ENCODE measurements around the gene CEP290. TPM values are rescaled to one million over a fixed set of nuclear protein-coding genes. Genes with fewer than 3 reads are reported as not detected.

The CEP290 gene
- total RNA-seq, 1 experiment from 2014 or later = 12.8 TPM

GRCh38 chr12:88142610-88142991 is 713 bp upstream of the CEP290 start:
- Histone ChIP-seq H4K91ac (ENCODE audit: insufficient read length, low read depth, low read length) (no peak overlapping the region), H4K20me1 (ENCODE audit: control insufficient read depth, insufficient read depth, insufficient read length) (no peaks in the 10 kb centered on the region), H3K4me1 (ENCODE audit: insufficient read depth, low read length) (peaks cover 5% of the 10 kb centered on the region; the same call in 1 of the 2 replicates), H2AK5ac (ENCODE audit: insufficient read length, low read length) (no peak overlapping the region), H2AFZ (ENCODE audit: low read length) (no peak overlapping the region), H4K8ac (replicated peaks; ENCODE audit: insufficient read length, low read depth, low read length) (no peak overlapping the region), H2BK15ac (ENCODE audit: low read depth, low read length) (no peak overlapping the region), H4K5ac (ENCODE audit: insufficient read length, low read depth, low read length) (no peak overlapping the region), H3K79me1 (ENCODE audit: insufficient read depth, low read depth, low read length, poor library complexity, severe bottlenecking) (no peaks in the 10 kb centered on the region), H3K23ac (ENCODE audit: insufficient read length, low read depth, low read length) (no peak overlapping the region), H3K4ac (ENCODE audit: low read depth, low read length) (no peak overlapping the region), H3K56ac (ENCODE audit: insufficient read length, low read depth, low read length) (no peak overlapping the region), H2BK12ac (ENCODE audit: insufficient read length, low read depth, low read length) (no peak overlapping the region), H2BK5ac (ENCODE audit: insufficient read length, low read length) (no peak overlapping the region), H2BK20ac (ENCODE audit: low read depth, low read length, poor library complexity, severe bottlenecking) (no peak overlapping the region), H2BK120ac (ENCODE audit: low read depth, low read length, poor library complexity, severe bottlenecking) (no peak overlapping the region), H3K23me2 (ENCODE audit: insufficient read length, low read depth, low read length, poor library complexity, severe bottlenecking) (no peaks in the 10 kb centered on the region), H3T11ph (ENCODE audit: low read length) (no peak overlapping the region), H3K18ac (ENCODE audit: insufficient read length, low read depth, low read length) (no peak overlapping the region), H3K27me3 (ENCODE audit: insufficient read depth, low read length) (no peaks in the 10 kb centered on the region), H3K14ac (ENCODE audit: insufficient read depth, low read length) (peak overlapping the region; percentile 81), H3K9me3 (ENCODE audit: control insufficient read depth, low read depth, low read length) (no peaks in the 10 kb centered on the region), H3K79me2 (ENCODE audit: insufficient read depth, low read length) (peaks cover 5% of the 10 kb centered on the region; the same call in 1 of the 2 replicates), H3K4me2 (ENCODE audit: insufficient read depth, insufficient read length, low read length) (peak overlapping the region; percentile 75), H3K9ac (ENCODE audit: extremely low read depth, insufficient read length, low read length) (peak overlapping the region; percentile 93), H3K27ac (ENCODE audit: insufficient read length, low read depth, low read length) (no peak overlapping the region)
- Mint-ChIP-seq H3K4me1 (peaks cover 32 to 35% of the 10 kb centered on the region in 2 experiments), H3K27ac (peak overlapping the region; percentile 65 to 94 (median 80); a peak in 6 of 7 replicates), H3K4me3 (peak overlapping the region; percentile 88 to 97), H3K36me3 (ENCODE audit: insufficient read depth in 1 of 3, low read depth in 3 of 3) (peaks cover 0 to 7% (median 0%) of the 10 kb centered on the region in 3 experiments; a peak in 3 of 7 replicates), H3K27me3 (ENCODE audit: low read depth) (no peaks in the 10 kb centered on the region), H3K9me3 (no peaks in the 10 kb centered on the region)
- peak; percentile 47 for DNase-seq
- no CpG with 5 or more reads among the region's 18 CpGs for WGBS (ENCODE audit: extremely low coverage, insufficient read length, low lambda C conversion rate)
- TF ChIP-seq, protein P1, sequence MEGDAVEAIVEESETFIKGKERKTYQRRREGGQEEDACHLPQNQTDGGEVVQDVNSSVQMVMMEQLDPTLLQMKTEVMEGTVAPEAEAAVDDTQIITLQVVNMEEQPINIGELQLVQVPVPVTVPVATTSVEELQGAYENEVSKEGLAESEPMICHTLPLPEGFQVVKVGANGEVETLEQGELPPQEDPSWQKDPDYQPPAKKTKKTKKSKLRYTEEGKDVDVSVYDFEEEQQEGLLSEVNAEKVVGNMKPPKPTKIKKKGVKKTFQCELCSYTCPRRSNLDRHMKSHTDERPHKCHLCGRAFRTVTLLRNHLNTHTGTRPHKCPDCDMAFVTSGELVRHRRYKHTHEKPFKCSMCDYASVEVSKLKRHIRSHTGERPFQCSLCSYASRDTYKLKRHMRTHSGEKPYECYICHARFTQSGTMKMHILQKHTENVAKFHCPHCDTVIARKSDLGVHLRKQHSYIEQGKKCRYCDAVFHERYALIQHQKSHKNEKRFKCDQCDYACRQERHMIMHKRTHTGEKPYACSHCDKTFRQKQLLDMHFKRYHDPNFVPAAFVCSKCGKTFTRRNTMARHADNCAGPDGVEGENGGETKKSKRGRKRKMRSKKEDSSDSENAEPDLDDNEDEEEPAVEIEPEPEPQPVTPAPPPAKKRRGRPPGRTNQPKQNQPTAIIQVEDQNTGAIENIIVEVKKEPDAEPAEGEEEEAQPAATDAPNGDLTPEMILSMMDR (conservative IDR thresholded peaks at IDR 0.05) = no peak

Measured in H9 (cell line).